K562 (cell line): Measurements from ENCODE around the gene ATG4D. TPM values are rescaled to one million over a fixed set of nuclear protein-coding genes. Genes with fewer than 3 reads are reported as not detected.

Experiments
- BACH1 ChIP-seq: fragments of 200-800 bp; sonication (Bioruptor generic); IDR thresholded peaks from 2 replicates; pipeline ENCODE4 v1.6.1; 2016; ENCODE audit warnings: missing genetic modification characterization, missing compliant biosample characterization
- CBX2 ChIP-seq: fragments of 200-600 bp; sonication (generic); IDR thresholded peaks from one replicate; pipeline ENCODE4 v1.6.1; 2012; ENCODE audit warnings: mild to moderate bottlenecking, low read length, inconsistent platforms; ENCODE audit not compliant: insufficient read depth, poor library complexity, severe bottlenecking
- ELF1 ChIP-seq: fragments of 200-800 bp; sonication (Bioruptor generic); IDR thresholded peaks from 2 replicates; pipeline ENCODE4 v1.6.1; 2016; ENCODE audit warnings: missing genetic modification characterization, missing compliant biosample characterization
- PRDM10 ChIP-seq: fragments of 450-650 bp; IDR thresholded peaks from 2 replicates; pipeline ENCODE4 v1.6.1; 2018; ENCODE audit not compliant: partially characterized antibody
- PRPF4 ChIP-seq: fragments of 200-400 bp; formaldehyde crosslinking; IDR thresholded peaks from one replicate; pipeline ENCODE4 v1.6.1; 2017; ENCODE audit warnings: low read length, low read depth, mild to moderate bottlenecking; ENCODE audit not compliant: insufficient read depth, poor library complexity, severe bottlenecking
- TCF7 ChIP-seq: sonication (generic); IDR thresholded peaks from 2 replicates; pipeline ENCODE4 v1.6.1; 2016; ENCODE audit warnings: antibody characterized with exemption, borderline replicate concordance
- TSC22D4 ChIP-seq: fragments of 450-650 bp; IDR thresholded peaks from 2 replicates; pipeline ENCODE4 v1.6.1; 2016; ENCODE audit warnings: missing genetic modification characterization, missing biosample characterization, control low read depth
- U2AF1 ChIP-seq: fragments of 200-400 bp; formaldehyde crosslinking; optimal IDR thresholded peaks from 2 replicates; pipeline ENCODE3; 2017; ENCODE audit warnings: mild to moderate bottlenecking, low read depth, low read length, moderate library complexity
- ZNF639 ChIP-seq, 2 experiments: fragments of 200-800 bp in 1 of 2; sonication (Bioruptor generic) in 1 of 2; sonication (generic) in 1 of 2; formaldehyde crosslinking in 1 of 2; IDR thresholded peaks in 1 of 2; conservative IDR thresholded peaks in 1 of 2; 2 replicates each; pipeline versions ENCODE4 v1.5.0 to v1.6.1; 2016 to 2020; ENCODE audit warnings: missing compliant biosample characterization in 1 of 2, missing genetic modification characterization in 1 of 2, missing genetic modification reagents in 1 of 2
- ZNF699 ChIP-seq: fragments of 250-450 bp; sonication (Bioruptor Pico); IDR thresholded peaks from 2 replicates; pipeline ENCODE4 v1.8.0; 2021; ENCODE audit warnings: mild to moderate bottlenecking, moderate library complexity; ENCODE audit not compliant: insufficient replicate concordance
- polyA plus RNA-seq, 8 experiments: library from polyadenylated mRNA; depleted of rRNA in 4 of 8; stranded (reverse) in 5 of 8; unstranded in 3 of 8; fragments of >200 nt; fragmentation: Nextera tagmentation in 2 of 8; fragmentation: Illumina TruSeq in 1 of 8; extraction: Ambion mirVana in 2 of 8; extraction: Trizol in 1 of 8; gene quantifications; 2 replicates each; pipeline versions ENCODE4 v1.2.1 to v1.2.3, GENCODE V29; 2011 to 2014; ENCODE audit warnings: inconsistent platforms in 1 of 8, missing spikeins in 1 of 8
- total RNA-seq, 7 experiments: library from RNA; depleted of rRNA in 6 of 7; stranded (reverse); fragments of >200 nt in 6 of 7; fragmentation: Illumina TruSeq in 2 of 7; extraction: Trizol in 2 of 7; gene quantifications; 2 replicates each; pipeline versions ENCODE4 v1.2.1 to v1.2.3, GENCODE V29; 2011 to 2021; ENCODE audit warnings: low replicate concordance in 1 of 7
- TF ChIP-seq, protein P1 (sequence below): sonication (generic); formaldehyde crosslinking; IDR thresholded peaks from 2 replicates; pipeline ENCODE4 v1.8.0; 2022; ENCODE audit warnings: mild to moderate bottlenecking, missing genetic modification reagents
- TF ChIP-seq, protein P2 (sequence below): IDR thresholded peaks from 3 replicates; pipeline ENCODE4 v1.6.1; 2011; ENCODE audit warnings: borderline replicate concordance, mild to moderate bottlenecking, moderate library complexity; ENCODE audit not compliant: insufficient read length; ENCODE audit errors: extremely low read depth

The ATG4D gene
- total and polyA plus RNA-seq, 9 of the 15 experiments (the other 6 are each of a cell fraction or from before 2014, with no cell fraction given): 0.51 to 66.1 (median 22.9) TPM

DNA sequence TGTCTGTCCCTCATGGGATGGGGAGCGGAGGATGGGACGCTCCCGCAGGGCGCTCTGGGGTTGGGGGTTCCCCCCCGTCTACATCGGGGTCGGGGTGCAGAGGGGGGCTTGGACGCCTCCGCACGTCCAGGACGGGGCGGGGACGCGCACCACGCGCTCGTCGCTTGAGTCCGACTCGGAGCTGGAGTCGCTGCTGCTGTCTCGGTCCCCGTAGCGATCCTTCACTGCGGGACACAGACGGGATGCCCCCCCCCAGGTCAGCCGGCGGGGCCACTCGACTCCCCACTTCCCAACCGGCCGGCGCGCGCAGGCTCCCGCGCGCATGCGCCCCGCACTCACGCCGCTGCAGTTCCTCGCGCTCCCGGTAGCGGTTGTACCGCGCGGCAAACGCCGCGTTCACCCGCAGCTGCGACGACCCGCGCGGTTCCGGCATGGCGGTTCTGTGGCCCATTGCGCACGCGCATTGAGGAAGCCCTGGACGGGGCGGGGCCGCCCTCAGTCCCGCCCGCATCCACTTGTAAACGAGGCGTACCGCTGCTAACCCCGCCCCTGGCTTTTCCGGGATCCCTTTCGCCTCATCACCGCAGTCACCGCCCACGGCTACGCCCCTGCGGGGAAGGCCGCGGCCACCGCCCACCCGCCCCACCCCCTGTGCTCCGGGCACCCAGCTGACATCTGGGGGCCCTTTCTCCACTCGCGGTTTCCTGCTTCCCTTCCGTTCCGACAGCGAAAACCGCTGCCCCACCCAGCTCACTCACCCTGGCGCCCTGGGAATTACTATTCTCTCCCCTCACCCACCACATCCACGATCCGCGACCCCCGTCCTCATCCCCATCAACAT, 22.1 kb downstream of the ATG4D start, which contains the start of gene KRI1 (continued):
- TF ChIP-seq U2AF1 (no peak), ZNF699 (no peak), PRDM10 (no peak), TCF7 (no peak), BACH1 (tag) (no peak), CBX2 (no peak), TSC22D4 (tag) (no peak), ZNF639 (CRISPR knock-in tag; conservative IDR thresholded peaks at IDR 0.05 in 1 of 2, IDR thresholded peaks at IDR 0.05 in 1 of 2) (peak in 1 of 2 experiments; percentile 95; a peak in 2 of 4 replicates), ELF1 (tag) (peak; percentile 75), PRPF4 (no peak)
- TF ChIP-seq, protein P1, sequence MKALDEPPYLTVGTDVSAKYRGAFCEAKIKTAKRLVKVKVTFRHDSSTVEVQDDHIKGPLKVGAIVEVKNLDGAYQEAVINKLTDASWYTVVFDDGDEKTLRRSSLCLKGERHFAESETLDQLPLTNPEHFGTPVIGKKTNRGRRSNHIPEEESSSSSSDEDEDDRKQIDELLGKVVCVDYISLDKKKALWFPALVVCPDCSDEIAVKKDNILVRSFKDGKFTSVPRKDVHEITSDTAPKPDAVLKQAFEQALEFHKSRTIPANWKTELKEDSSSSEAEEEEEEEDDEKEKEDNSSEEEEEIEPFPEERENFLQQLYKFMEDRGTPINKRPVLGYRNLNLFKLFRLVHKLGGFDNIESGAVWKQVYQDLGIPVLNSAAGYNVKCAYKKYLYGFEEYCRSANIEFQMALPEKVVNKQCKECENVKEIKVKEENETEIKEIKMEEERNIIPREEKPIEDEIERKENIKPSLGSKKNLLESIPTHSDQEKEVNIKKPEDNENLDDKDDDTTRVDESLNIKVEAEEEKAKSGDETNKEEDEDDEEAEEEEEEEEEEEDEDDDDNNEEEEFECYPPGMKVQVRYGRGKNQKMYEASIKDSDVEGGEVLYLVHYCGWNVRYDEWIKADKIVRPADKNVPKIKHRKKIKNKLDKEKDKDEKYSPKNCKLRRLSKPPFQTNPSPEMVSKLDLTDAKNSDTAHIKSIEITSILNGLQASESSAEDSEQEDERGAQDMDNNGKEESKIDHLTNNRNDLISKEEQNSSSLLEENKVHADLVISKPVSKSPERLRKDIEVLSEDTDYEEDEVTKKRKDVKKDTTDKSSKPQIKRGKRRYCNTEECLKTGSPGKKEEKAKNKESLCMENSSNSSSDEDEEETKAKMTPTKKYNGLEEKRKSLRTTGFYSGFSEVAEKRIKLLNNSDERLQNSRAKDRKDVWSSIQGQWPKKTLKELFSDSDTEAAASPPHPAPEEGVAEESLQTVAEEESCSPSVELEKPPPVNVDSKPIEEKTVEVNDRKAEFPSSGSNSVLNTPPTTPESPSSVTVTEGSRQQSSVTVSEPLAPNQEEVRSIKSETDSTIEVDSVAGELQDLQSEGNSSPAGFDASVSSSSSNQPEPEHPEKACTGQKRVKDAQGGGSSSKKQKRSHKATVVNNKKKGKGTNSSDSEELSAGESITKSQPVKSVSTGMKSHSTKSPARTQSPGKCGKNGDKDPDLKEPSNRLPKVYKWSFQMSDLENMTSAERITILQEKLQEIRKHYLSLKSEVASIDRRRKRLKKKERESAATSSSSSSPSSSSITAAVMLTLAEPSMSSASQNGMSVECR (CRISPR knock-in tag): peak; percentile 84
- TF ChIP-seq, protein P2, sequence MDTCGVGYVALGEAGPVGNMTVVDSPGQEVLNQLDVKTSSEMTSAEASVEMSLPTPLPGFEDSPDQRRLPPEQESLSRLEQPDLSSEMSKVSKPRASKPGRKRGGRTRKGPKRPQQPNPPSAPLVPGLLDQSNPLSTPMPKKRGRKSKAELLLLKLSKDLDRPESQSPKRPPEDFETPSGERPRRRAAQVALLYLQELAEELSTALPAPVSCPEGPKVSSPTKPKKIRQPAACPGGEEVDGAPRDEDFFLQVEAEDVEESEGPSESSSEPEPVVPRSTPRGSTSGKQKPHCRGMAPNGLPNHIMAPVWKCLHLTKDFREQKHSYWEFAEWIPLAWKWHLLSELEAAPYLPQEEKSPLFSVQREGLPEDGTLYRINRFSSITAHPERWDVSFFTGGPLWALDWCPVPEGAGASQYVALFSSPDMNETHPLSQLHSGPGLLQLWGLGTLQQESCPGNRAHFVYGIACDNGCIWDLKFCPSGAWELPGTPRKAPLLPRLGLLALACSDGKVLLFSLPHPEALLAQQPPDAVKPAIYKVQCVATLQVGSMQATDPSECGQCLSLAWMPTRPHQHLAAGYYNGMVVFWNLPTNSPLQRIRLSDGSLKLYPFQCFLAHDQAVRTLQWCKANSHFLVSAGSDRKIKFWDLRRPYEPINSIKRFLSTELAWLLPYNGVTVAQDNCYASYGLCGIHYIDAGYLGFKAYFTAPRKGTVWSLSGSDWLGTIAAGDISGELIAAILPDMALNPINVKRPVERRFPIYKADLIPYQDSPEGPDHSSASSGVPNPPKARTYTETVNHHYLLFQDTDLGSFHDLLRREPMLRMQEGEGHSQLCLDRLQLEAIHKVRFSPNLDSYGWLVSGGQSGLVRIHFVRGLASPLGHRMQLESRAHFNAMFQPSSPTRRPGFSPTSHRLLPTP: no peak
